ENCODE data around the gene OSBP2.

OSBP2 gene

DNA sequence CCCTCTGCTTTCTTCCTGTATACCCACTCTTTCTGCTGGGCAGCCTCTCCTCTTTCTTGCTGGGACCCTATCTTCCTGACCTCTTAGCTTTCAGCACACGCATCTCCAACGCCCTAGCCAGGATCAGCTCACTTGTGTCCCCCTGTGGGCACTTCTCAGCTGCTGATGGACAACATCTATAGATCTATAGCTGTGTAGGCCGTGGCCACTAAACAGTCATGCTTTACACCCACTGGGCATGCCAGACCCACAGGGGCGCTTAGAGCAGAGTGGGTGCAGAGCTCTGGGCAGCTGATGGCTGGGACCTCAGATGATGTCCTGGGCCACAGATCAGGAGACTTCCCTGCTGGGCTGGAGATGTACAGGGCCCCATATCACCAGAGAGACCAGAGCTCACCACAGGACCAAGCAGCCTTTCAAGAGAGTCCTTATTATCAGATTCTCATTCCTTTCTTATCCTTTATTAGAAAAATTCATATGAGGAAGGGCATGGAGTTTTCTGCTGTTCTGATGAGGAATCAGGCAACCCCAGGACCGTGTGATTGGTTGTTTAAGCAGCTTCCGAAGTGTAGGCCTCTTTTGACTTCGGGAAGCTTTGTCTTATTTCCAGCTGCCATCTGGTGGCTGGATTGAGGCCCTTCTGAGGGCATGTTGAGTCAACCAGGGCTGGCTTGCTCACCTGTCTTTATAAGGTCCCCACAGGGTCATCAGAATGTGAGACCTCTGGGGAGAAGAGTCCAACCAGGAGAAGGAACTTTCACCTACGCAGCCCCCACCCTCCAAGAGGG lies 60.5 kb downstream of the OSBP2 start:
- Histone ChIP-seq H3K27me3 (no peaks in the 10 kb centered on the region), H3K27ac (no peak overlapping the region), H3K36me3 (no peaks in the 10 kb centered on the region), H3K4me1 (peaks cover 0 to 7% (median 2%) of the 10 kb centered on the region in 4 donors), H3K4me3 (no peak overlapping the region), H3K9me3 (no peaks in the 10 kb centered on the region)
- peak in 1 of 2 donors; percentile 29 for DNase-seq
- intact Hi-C loops (cut with DNase I; ENCODE audit: low total_unique reads) = loop anchor here (5.0 kb wide), 1 partner anchor 123 kb away; no protein-coding TSS in a partner anchor
- TF ChIP-seq CTCF (IDR thresholded peaks at IDR 0.05) = peak; percentile 37 to 59

DNA sequence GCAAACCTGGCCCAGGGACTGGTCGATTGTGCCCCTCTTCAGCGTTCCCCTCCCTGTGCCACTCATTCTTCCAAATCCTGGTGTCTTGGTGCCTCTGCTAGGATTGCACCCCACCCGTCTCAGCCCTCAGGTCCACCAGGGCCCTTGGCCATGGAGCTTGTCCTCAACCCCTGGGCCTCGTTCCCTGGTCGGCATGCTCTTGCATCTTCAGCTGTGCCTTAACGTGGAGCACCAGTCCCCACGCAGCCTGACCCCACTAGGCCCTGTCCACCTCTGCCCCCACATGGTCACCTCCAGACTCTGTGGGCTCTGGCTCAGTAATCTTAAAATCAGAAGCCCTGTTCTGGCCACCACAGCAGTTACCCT lies 61.1 kb downstream of the OSBP2 start:
- Histone ChIP-seq H3K27ac (no peak overlapping the region), H3K4me3 (no peak overlapping the region), H3K36me3 (no peaks in the 10 kb centered on the region), H3K27me3 (no peaks in the 10 kb centered on the region), H3K4me1 (peaks cover 0 to 7% (median 2%) of the 10 kb centered on the region in 4 donors), H3K9me3 (no peaks in the 10 kb centered on the region)
- no peak for DNase-seq
- no peak for TF ChIP-seq CTCF (IDR thresholded peaks at IDR 0.05)
- intact Hi-C loops (cut with DNase I; ENCODE audit: low total_unique reads) = no loop called here

DNA sequence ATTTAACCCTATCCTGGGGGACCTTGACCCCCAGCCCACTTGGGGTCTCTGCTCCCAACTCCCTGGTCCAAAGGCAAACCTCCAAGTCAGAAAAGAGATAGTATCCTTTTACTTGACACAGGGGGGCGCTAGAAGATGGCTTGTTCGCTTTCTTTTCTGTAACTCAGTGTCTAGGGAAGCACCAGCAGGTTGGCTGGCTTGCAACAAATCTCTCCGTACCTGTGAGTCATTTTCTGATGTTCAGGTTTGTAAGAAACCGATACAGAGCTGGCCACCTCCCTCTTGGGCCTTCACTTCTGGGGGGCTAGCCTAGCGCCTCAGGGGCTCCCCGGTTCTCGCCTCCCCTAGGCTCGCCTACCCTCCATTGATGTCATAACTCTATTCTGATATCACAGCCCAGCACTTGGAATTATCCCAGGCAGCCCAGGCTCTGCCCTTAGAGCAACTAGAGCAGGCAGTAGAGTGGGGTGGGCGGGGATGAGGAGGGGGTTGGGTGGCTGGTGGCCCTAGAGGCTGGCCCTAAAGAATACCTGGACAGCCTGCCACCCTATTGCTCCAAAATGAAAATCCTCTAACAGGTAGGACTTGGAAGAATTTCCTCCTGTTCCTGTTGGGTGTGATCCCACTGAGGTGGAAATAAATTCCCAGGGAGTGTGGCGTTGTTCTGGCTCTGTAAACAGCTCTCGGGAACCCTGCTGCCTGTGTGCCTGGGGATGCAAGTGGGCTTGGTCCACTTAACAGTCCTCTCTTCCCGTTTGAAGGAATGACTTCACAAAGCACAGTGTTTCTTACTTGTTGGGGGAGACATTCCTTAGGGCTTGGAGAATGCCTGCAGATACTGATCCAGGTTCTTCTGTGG lies 69.4 kb downstream of the OSBP2 start:
- no peaks in the 10 kb centered on the region for H3K36me3 ChIP-seq
- H3K27me3 ChIP-seq = no peaks in the 10 kb centered on the region
- intact Hi-C loops (cut with DNase I; ENCODE audit: low total_unique reads) = loop anchor here (10.0 kb wide), 1 partner anchor 381 kb away; the partner anchor contains the start of gene PLA2G3
- peak; percentile 53 to 61 for TF ChIP-seq CTCF (IDR thresholded peaks at IDR 0.05)
- no peaks in the 10 kb centered on the region for H3K9me3 ChIP-seq
- no peak overlapping the region for H3K27ac ChIP-seq
- no peak for DNase-seq
- no peak overlapping the region for H3K4me3 ChIP-seq
- no peaks in the 10 kb centered on the region for H3K4me1 ChIP-seq

GRCh38 chr22:30767661-30768060 lies 73.0 kb downstream of the OSBP2 start:
- H3K4me1 ChIP-seq = no peaks in the 10 kb centered on the region
- no peak overlapping the region for H3K4me3 ChIP-seq
- no peak for TF ChIP-seq CTCF (IDR thresholded peaks at IDR 0.05)
- no peaks in the 10 kb centered on the region for H3K9me3 ChIP-seq
- intact Hi-C loops (cut with DNase I; ENCODE audit: low total_unique reads) = loop anchor here (5.0 to 10.0 kb wide), 2 partner anchors 155 to 377 kb away; partner anchors contain the start of gene PLA2G3
- no peak overlapping the region for H3K27ac ChIP-seq
- H3K27me3 ChIP-seq = no peaks in the 10 kb centered on the region
- no peak for DNase-seq
- H3K36me3 ChIP-seq = no peaks in the 10 kb centered on the region

- DNase-seq = no peak
- H3K27ac ChIP-seq = no peak overlapping the region
- no peak for TF ChIP-seq CTCF (IDR thresholded peaks at IDR 0.05)
- intact Hi-C loops (cut with DNase I; ENCODE audit: low total_unique reads) = no loop called here
- no peaks in the 10 kb centered on the region for H3K36me3 ChIP-seq
- no peak overlapping the region for H3K4me3 ChIP-seq
- H3K4me1 ChIP-seq = no peaks in the 10 kb centered on the region
- no peaks in the 10 kb centered on the region for H3K9me3 ChIP-seq
- no peaks in the 10 kb centered on the region for H3K27me3 ChIP-seq
These were observed 76.0 kb downstream of the OSBP2 start for GRCh38 chr22:30770716-30771115.
